Naive thymus-derived CD8-positive, alpha-beta T cell (primary cell): Measurements from ENCODE around the gene SNPH. TPM values are rescaled to one million over a fixed set of nuclear protein-coding genes. Genes with fewer than 3 reads are reported as not detected.

Experiments used
- ATAC-seq, 2 donors: fragments of 150-1000 bp; cut with Tn5 transposase in 1 of 2; sonication (Bioruptor Pico), chemical (Tn5 transposase) in 1 of 2; 1 replicate in 1 of 2; 2 replicates in 1 of 2; pipeline ENCODE4 v1.10.0; 2021; ENCODE audit warnings: mild to moderate bottlenecking in 2 of 2, moderate library complexity in 2 of 2
- POLR2A ChIA-PET: fragments of 350-600 bp; sonication (Branson Sonifier 250); formaldehyde crosslinking; loops from one replicate; lab custom pipeline; 2021; ENCODE audit warnings: antibody characterized with exemption; lab: Charles Lee
- DNase-seq, 10 donors: peaks; one replicate each; pipeline versions ENCODE4 v3.0.0 to v3.0.0-alpha.2; 2020 to 2022
- H3K27ac Mint-ChIP-seq, 10 donors: one replicate each; pipeline ENCODE4 v1.8.0; 2020 to 2022; ENCODE audit warnings: mild to moderate bottlenecking in 10 of 10, mixed read lengths in 10 of 10, moderate library complexity in 4 of 10, inconsistent platforms in 1 of 10
- H3K27me3 Mint-ChIP-seq, 5 donors: one replicate each; pipeline ENCODE4 v1.8.0; 2021 to 2022; ENCODE audit warnings: mixed read lengths in 5 of 5
- H3K36me3 Mint-ChIP-seq, 3 donors: one replicate each; pipeline ENCODE4 v1.8.0; 2020 to 2022; ENCODE audit warnings: mixed read lengths in 3 of 3, mild to moderate bottlenecking in 2 of 3, inconsistent platforms in 1 of 3
- H3K4me1 Mint-ChIP-seq, 4 donors: one replicate each; pipeline ENCODE4 v1.8.0; 2021 to 2022; ENCODE audit warnings: mixed read lengths in 4 of 4
- H3K4me3 Mint-ChIP-seq, 10 donors: one replicate each; pipeline ENCODE4 v1.8.0; 2020 to 2022; ENCODE audit warnings: mild to moderate bottlenecking in 10 of 10, mixed read lengths in 10 of 10, moderate library complexity in 6 of 10, inconsistent platforms in 1 of 10
- H3K9me3 Mint-ChIP-seq, 9 donors: one replicate each; pipeline ENCODE4 v1.8.0; 2020 to 2022; ENCODE audit warnings: mixed read lengths in 9 of 9, mild to moderate bottlenecking in 3 of 9, inconsistent platforms in 1 of 9, moderate library complexity in 1 of 9
- polyA plus RNA-seq, 3 donors: library from polyadenylated mRNA; unstranded; fragments of 300-500 nt; fragmentation: Illumina TruSeq; gene quantifications; one replicate each; pipeline ENCODE4 v1.2.3, GENCODE V29; 2021
- total RNA-seq, 8 experiments: library from RNA in 2 of 8; stranded (reverse) in 2 of 8; gene quantifications; one replicate each; pipeline ENCODE4 v1.2.3 and lab custom pipeline; 2021 to 2026

The SNPH gene
- total and polyA plus RNA-seq, 5 experiments from 2014 or later, result 5.2 to 26.6 (median 13.5) TPM

- H3K4me1 Mint-ChIP-seq, result peaks cover 0 to 13% (median 8%) of the 10 kb centered on the region in 4 donors
- POLR2A ChIA-PET, result no interaction called here
- peak overlapping the region in 4 of 10 donors; percentile 58 to 84 (median 75) for H3K27ac Mint-ChIP-seq
Observed at GRCh38 chr20:1323830-1324597, 57.9 kb downstream of the SNPH start.

GRCh38 chr20:1324598-1325172 is 58.6 kb downstream of the SNPH start:
- DNase-seq (peak in 2 of 10 donors; percentile 12 to 41), ATAC-seq (peak in 1 of 2 donors; percentile 12)
- POLR2A ChIA-PET, result interaction anchor here (1.0 to 2.7 kb wide), 5 partner anchors 12 to 112 kb away, joined by 4 to 24 read pairs (median 5); partner anchors contain the start of gene FKBP1A
- no peak overlapping the region for H3K27ac Mint-ChIP-seq
- no peaks in the 10 kb centered on the region for H3K9me3 Mint-ChIP-seq
- no peak overlapping the region for H3K4me3 Mint-ChIP-seq
- H3K27me3 Mint-ChIP-seq, result no peaks in the 10 kb centered on the region
- no peaks in the 10 kb centered on the region for H3K36me3 Mint-ChIP-seq
- H3K4me1 Mint-ChIP-seq, result peaks cover 0 to 20% (median 14%) of the 10 kb centered on the region in 4 donors

More at GRCh38 chr20:1323830-1324597, 57.9 kb downstream of the SNPH start:
- no peak for DNase-seq
- H3K36me3 Mint-ChIP-seq, result no peaks in the 10 kb centered on the region
- no peak for ATAC-seq
- H3K4me3 Mint-ChIP-seq, result peak overlapping the region in 5 of 10 donors; percentile 11 to 57 (median 26)
- H3K9me3 Mint-ChIP-seq, result no peaks in the 10 kb centered on the region
- no peaks in the 10 kb centered on the region for H3K27me3 Mint-ChIP-seq

GRCh38 chr20:1325173-1326030 is 59.3 kb downstream of the SNPH start:
- peak; percentile 83 to 89 for ATAC-seq
- Mint-ChIP-seq H3K27me3 (no peaks in the 10 kb centered on the region), H3K36me3 (no peaks in the 10 kb centered on the region), H3K27ac (no peak overlapping the region), H3K4me3 (no peak overlapping the region), H3K9me3 (no peaks in the 10 kb centered on the region), H3K4me1 (peaks cover 0 to 27% (median 19%) of the 10 kb centered on the region in 4 donors)
- POLR2A ChIA-PET, result interaction anchor here (0.9 to 2.7 kb wide), 7 partner anchors 11 to 141 kb away, joined by 3 to 24 read pairs (median 5); partner anchors contain the start of genes FKBP1A and NSFL1C
- DNase-seq, result peak; percentile 97 to 100 (median 99)

DNA sequence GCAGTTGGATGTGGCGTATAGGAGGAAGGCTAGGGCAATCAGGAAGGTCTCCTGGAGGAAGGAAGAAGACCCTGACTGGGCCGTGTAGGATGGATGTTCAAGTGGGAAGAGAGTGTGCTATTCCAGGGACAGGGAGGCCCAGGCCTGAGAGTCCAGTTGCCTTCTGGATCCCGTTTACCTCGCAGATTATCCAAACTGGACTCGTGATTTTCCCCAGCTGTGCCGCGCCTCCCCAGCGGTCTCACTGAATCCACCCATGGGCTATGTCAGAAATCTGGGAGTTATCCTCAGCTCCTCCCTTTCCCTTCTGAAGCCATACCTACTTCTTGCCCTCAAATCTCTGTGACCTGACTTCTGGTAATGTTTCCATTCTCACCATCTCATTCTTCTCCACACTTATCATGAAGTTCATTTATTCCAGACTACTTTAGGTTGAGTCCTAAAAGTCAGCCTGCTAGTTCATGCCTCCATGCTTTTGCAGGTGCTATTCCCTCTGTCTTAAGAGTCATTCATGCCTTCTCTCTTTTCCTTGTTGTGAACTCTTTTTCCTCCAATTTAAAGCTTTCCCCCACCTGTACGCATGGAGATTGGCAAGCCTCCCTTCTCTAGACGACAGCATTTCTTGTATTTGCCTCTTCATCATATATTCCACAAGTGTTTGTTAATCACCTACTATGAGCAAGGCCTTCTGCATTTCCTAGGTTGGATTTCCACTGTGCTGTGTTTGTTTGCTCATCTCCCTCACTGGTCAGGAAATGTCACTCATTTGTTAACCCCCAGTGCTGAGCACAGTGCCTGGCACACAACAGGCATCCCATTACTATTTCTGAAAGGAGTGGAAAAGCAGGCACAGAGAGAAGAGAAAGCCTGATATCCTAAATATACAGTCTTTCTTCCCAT is 60.2 kb downstream of the SNPH start:
- H3K4me3 Mint-ChIP-seq, result no peak overlapping the region
- no peak for DNase-seq
- no peak overlapping the region for H3K27ac Mint-ChIP-seq
- ATAC-seq, result no peak
- POLR2A ChIA-PET, result interaction anchor here (0.9 to 2.7 kb wide), 7 partner anchors 10 to 140 kb away, joined by 3 to 24 read pairs (median 5); partner anchors contain the start of genes FKBP1A and NSFL1C
- H3K27me3 Mint-ChIP-seq, result no peaks in the 10 kb centered on the region
- H3K4me1 Mint-ChIP-seq, result peaks cover 0 to 36% (median 27%) of the 10 kb centered on the region in 4 donors
- no peaks in the 10 kb centered on the region for H3K9me3 Mint-ChIP-seq
- H3K36me3 Mint-ChIP-seq, result peaks cover 0 to 5% (median 0%) of the 10 kb centered on the region in 3 donors

- H3K27me3 Mint-ChIP-seq, result no peaks in the 10 kb centered on the region
- peak overlapping the region in 2 of 10 donors; percentile 73 to 88 for H3K27ac Mint-ChIP-seq
- DNase-seq (no peak), ATAC-seq (no peak)
- peak overlapping the region in 2 of 10 donors; percentile 30 to 42 for H3K4me3 Mint-ChIP-seq
- peaks cover 0 to 10% (median 0%) of the 10 kb centered on the region in 3 donors for H3K36me3 Mint-ChIP-seq
- peaks cover 0 to 42% (median 30%) of the 10 kb centered on the region in 4 donors for H3K4me1 Mint-ChIP-seq
- POLR2A ChIA-PET, result interaction anchor here (2.7 kb wide), 1 partner anchor 65 kb away, joined by 24 read pairs; the partner anchor contains the start of gene FKBP1A
- no peaks in the 10 kb centered on the region for H3K9me3 Mint-ChIP-seq
Observed at GRCh38 chr20:1327241-1327653, 61.2 kb downstream of the SNPH start.

GRCh38 chr20:1327827-1328679 is 62.0 kb downstream of the SNPH start:
- Mint-ChIP-seq H3K36me3 (peaks cover 0 to 15% (median 2%) of the 10 kb centered on the region in 3 donors), H3K27me3 (no peaks in the 10 kb centered on the region), H3K9me3 (no peaks in the 10 kb centered on the region), H3K4me3 (peak overlapping the region in 5 of 10 donors; percentile 5 to 36 (median 30)), H3K4me1 (peaks cover 0 to 42% (median 31%) of the 10 kb centered on the region in 4 donors), H3K27ac (peak overlapping the region in 5 of 10 donors; percentile 73 to 88 (median 79))
- DNase-seq, result no peak
- POLR2A ChIA-PET, result interaction anchor here (1.1 kb wide), 1 partner anchor 65 kb away, joined by 4 read pairs; the partner anchor contains the start of gene FKBP1A
- no peak for ATAC-seq

DNA sequence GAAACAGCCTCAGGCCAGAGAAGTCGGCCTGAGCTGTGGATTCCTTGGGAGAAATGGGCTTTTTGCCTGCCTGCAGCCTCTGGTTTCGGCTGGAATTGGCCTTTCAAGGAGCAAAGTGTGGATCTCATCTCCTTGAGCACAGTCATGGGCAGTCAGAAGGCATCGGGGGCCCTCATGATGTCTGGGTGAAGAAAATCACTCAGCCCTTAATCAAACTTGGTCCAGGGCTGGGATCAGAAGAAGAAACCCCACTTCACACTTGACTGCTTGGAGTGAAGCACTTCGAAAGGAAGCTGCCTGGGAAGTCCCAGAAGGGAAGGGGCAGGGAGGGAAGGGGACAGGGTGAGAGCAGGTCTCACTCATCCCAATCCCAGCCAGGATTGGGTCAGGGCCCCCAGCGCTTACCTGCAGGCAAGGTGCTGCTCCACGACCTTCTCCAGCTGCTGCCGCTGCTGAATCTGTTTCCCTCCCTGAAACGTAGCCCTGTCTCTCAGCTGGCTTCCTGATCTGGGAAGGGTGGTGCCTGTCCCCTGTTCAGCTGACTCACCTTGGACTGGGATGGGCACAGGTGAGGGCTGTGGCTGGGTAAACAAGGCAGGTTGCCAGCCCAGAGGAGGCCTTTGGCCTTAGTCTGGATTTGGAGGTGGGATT is 62.7 kb downstream of the SNPH start, which contains the start of gene SDCBP2:
Gene SDCBP2, minus strand, starts transcription at position 460 of the 651 bp plus-strand sequence. CDS start 8,723 bp downstream, outside the sequence.
- DNase-seq (no peak), ATAC-seq (no peak)
- Mint-ChIP-seq H3K4me3 (peak within 1 kb of the TSS in 7 of 10 donors; percentile 2 to 62 (median 37)), H3K27me3 (no peaks in the 10 kb centered on the region), H3K9me3 (no peaks in the 10 kb centered on the region), H3K27ac (peak within 1 kb of the TSS in 9 of 10 donors; percentile 85 to 96 (median 93)), H3K4me1 (peaks cover 0 to 41% (median 34%) of the 10 kb centered on the region in 4 donors), H3K36me3 (peaks cover 0 to 20% (median 7%) of the 10 kb centered on the region in 3 donors)
- POLR2A ChIA-PET, result interaction anchor here (1.1 kb wide), 1 partner anchor 64 kb away, joined by 4 read pairs; the partner anchor contains the start of gene FKBP1A

GRCh38 chr20:1330075-1330830 is 64.2 kb downstream of the SNPH start:
- ATAC-seq (peak; percentile 41 to 75), DNase-seq (peak in 8 of 10 donors; percentile 24 to 80 (median 61))
- Mint-ChIP-seq H3K27me3 (no peaks in the 10 kb centered on the region), H3K36me3 (peaks cover 0 to 20% (median 7%) of the 10 kb centered on the region in 3 donors), H3K4me3 (peak overlapping the region in 6 of 10 donors; percentile 37 to 84 (median 62)), H3K9me3 (no peaks in the 10 kb centered on the region), H3K4me1 (peaks cover 0 to 39% (median 35%) of the 10 kb centered on the region in 4 donors), H3K27ac (peak overlapping the region in 9 of 10 donors; percentile 85 to 96 (median 93))
- POLR2A ChIA-PET, result interaction anchor here (0.6 kb wide), 2 partner anchors 46 to 110 kb away, joined by 3 read pairs; no protein-coding TSS in a partner anchor

DNA sequence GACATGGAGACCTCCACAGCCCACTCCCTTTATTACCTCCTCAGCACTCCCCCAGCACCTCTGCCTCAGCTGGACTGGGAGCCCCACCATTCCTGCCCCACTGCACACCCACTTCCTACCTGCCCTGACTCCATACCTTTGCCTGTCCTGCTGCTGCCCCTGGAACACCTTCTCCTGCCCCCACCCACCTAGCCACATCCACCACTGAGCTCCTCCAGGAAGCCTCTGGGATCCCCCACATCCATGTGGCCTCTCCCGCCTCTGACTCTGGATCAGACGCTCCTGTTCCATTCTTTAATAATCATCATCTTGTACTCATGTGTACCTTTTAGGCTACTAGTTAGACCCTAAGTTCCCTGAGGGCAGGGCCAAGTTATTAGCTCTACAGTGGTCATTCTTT is 65.0 kb downstream of the SNPH start:
- H3K4me3 Mint-ChIP-seq, result peak overlapping the region in 3 of 10 donors; percentile 26 to 53 (median 49)
- H3K27ac Mint-ChIP-seq, result peak overlapping the region in 9 of 10 donors; percentile 74 to 96 (median 89)
- H3K9me3 Mint-ChIP-seq, result no peaks in the 10 kb centered on the region
- H3K4me1 Mint-ChIP-seq, result peaks cover 3 to 45% (median 38%) of the 10 kb centered on the region in 4 donors
- no peak for DNase-seq
- H3K36me3 Mint-ChIP-seq, result peaks cover 0 to 20% (median 7%) of the 10 kb centered on the region in 3 donors
- POLR2A ChIA-PET, result no interaction called here
- H3K27me3 Mint-ChIP-seq, result no peaks in the 10 kb centered on the region
- ATAC-seq, result no peak
